Psoas muscle (tissue), 8 donors: Measurements from ENCODE around the gene DLK1. TPM values are rescaled to one million over a fixed set of nuclear protein-coding genes. Genes with fewer than 3 reads are reported as not detected.

ENCODE experiments used
- ATAC-seq, 4 donors: fragments of 200-7000 bp; cut with Tn5 transposase; one replicate each; pipeline ENCODE4 v1.9.1; 2020; ENCODE audit warnings: moderate library complexity in 3 of 4, mild to moderate bottlenecking in 2 of 4
- DNase-seq, 2 donors: peaks; one replicate each; pipeline ENCODE4 v3.0.0-alpha.2; 2020
- H3K27ac ChIP-seq: fragments of 200-600 bp; one replicate; pipeline ENCODE4 v1.8.0; 2022
- H3K27me3 ChIP-seq, 3 donors: fragments of 200-600 bp in 1 of 3; one replicate each; pipeline versions ENCODE4 v1.6.1 to v1.8.0; 2013 to 2022; ENCODE audit warnings: low read length in 2 of 3, mild to moderate bottlenecking in 2 of 3, moderate library complexity in 1 of 3; ENCODE audit not compliant: insufficient read depth in 3 of 3
- H3K36me3 ChIP-seq, 2 donors: fragments of 200-600 bp in 1 of 2; one replicate each; pipeline versions ENCODE4 v1.6.1 to v1.8.0; 2013 to 2022; ENCODE audit warnings: low read depth in 1 of 2, mild to moderate bottlenecking in 1 of 2, moderate library complexity in 1 of 2; ENCODE audit not compliant: insufficient read depth in 1 of 2
- H3K4me1 ChIP-seq: fragments of 200-600 bp; one replicate; pipeline ENCODE4 v1.8.0; 2022
- H3K4me3 ChIP-seq: fragments of 200-600 bp; one replicate; pipeline ENCODE4 v1.8.0; 2022; ENCODE audit warnings: mild to moderate bottlenecking
- H3K9me3 ChIP-seq: fragments of 200-600 bp; one replicate; pipeline ENCODE4 v1.8.0; 2022
- CTCF ChIP-seq: fragments of 200-600 bp; IDR thresholded peaks from one replicate; pipeline ENCODE4 v1.8.0; 2022; ENCODE audit warnings: antibody characterized with exemption
- WGBS, 3 donors: extraction: QIAGEN DNeasy Blood & Tissue Kit; methylation state at CpG; one replicate each; pipeline versions ENCODE4 v1.1.6 to v1.1.7; 2013; 5-methylcytosine and 5-hydroxymethylcytosine counted together
- intact Hi-C, 2 donors: fragments of 100-400 bp; cut with DNase I; formaldehyde crosslinking; loops; one replicate each; pipeline versions ENCODE4 v1.11.0 to v1.14.2; 2022
- polyA plus RNA-seq, 3 donors: library from polyadenylated mRNA; stranded (reverse); fragments of 200-250 nt; gene quantifications; one replicate each; pipeline ENCODE4 v1.2.3, GENCODE V29; 2013
- total RNA-seq, 4 donors: library from RNA; stranded (reverse); fragmentation: NEBNext Ultra II Directional in 2 of 4; extraction: Animal tissue kit (Norgen Biotek cat#: 25700) in 2 of 4; gene quantifications; one replicate each; pipeline versions ENCODE4 v1.2.1 to v1.2.4, GENCODE V29; 2021 to 2023
- donor health status: healthy with polysubstance abuse.
- donor health status: DM: no; HTN: no; CAD: no; lungs with moderate emphysema.
- donor health status: Bipolar disorder and iron deficiency.
- donor health status: healthy.
- donor health status: DM: yes; HTN: yes; CAD: no.
- donor health status: DM: no; HTN: no; CAD: no.
- donor health status: DM: no; HTN: no; CAD: no.
- donor health status: DM: yes; HTN: yes; CAD: no.

DLK1 gene
- total and polyA plus RNA-seq, 7 donors, result 2.6 to 39.9 (median 12.1) TPM

- no peaks in the 10 kb centered on the region for H3K36me3 ChIP-seq
- TF ChIP-seq CTCF, result no peak
- H3K9me3 ChIP-seq, result no peaks in the 10 kb centered on the region
- no peaks in the 10 kb centered on the region for H3K4me1 ChIP-seq
- H3K27ac ChIP-seq, result no peak overlapping the region
- intact Hi-C loops, result no loop called here
- no peak overlapping the region for H3K4me3 ChIP-seq
- WGBS, 3 donors, result 83 to 90% (median 89%) methylated on average over 17 of the region's 17 CpGs
- DNase-seq, result no peak
- H3K27me3 ChIP-seq, result peaks cover 0 to 33% (median 17%) of the 10 kb centered on the region in 3 donors
- no peak for ATAC-seq
Observed at GRCh38 chr14:100735271-100735670, 8.6 kb downstream of the DLK1 start.

- no peaks in the 10 kb centered on the region for H3K36me3 ChIP-seq
- intact Hi-C loops, result no loop called here
- TF ChIP-seq CTCF, result no peak
- H3K9me3 ChIP-seq, result peaks cover 4% of the 10 kb centered on the region
- ATAC-seq (no peak), DNase-seq (no peak)
- H3K27me3 ChIP-seq, result peaks cover 0 to 26% (median 15%) of the 10 kb centered on the region in 3 donors
- no peak overlapping the region for H3K4me3 ChIP-seq
- no peak overlapping the region for H3K27ac ChIP-seq
- 53 to 60% (median 53%) methylated on average over 22 of the region's 22 CpGs for WGBS, 3 donors
- H3K4me1 ChIP-seq, result no peaks in the 10 kb centered on the region
Observed at GRCh38 chr14:100736269-100737180, 9.8 kb downstream of the DLK1 start.

- H3K36me3 ChIP-seq, result no peaks in the 10 kb centered on the region
- 67 to 78% (median 77%) methylated on average over 15 to 17 of the region's 17 CpGs for WGBS, 3 donors
- no peak overlapping the region for H3K4me3 ChIP-seq
- peaks cover 0 to 22% (median 10%) of the 10 kb centered on the region in 3 donors for H3K27me3 ChIP-seq
- TF ChIP-seq CTCF, result no peak
- DNase-seq, result no peak
- no peak overlapping the region for H3K27ac ChIP-seq
- no peaks in the 10 kb centered on the region for H3K4me1 ChIP-seq
- peaks cover 7% of the 10 kb centered on the region for H3K9me3 ChIP-seq
- intact Hi-C loops, result no loop called here
- no peak for ATAC-seq
Observed at GRCh38 chr14:100737526-100737925, 10.8 kb downstream of the DLK1 start.

- H3K27ac ChIP-seq, result no peak overlapping the region
- WGBS, 3 donors, result 76 to 82% (median 79%) methylated on average over 6 of the region's 6 CpGs
Observed at GRCh38 chr14:100738269-100738691, 11.6 kb downstream of the DLK1 start.

More at GRCh38 chr14:100738269-100738691, 11.6 kb downstream of the DLK1 start:
- Histone ChIP-seq H3K4me3 (no peak overlapping the region), H3K9me3 (peaks cover 7% of the 10 kb centered on the region), H3K4me1 (no peaks in the 10 kb centered on the region), H3K36me3 (no peaks in the 10 kb centered on the region), H3K27me3 (peaks cover 0 to 21% (median 9%) of the 10 kb centered on the region in 3 donors)
- intact Hi-C loops, result no loop called here
- ATAC-seq (no peak), DNase-seq (no peak)
- TF ChIP-seq CTCF, result no peak
